ENCODE measurements around the gene RSRP1.

RSRP1 gene

DNA sequence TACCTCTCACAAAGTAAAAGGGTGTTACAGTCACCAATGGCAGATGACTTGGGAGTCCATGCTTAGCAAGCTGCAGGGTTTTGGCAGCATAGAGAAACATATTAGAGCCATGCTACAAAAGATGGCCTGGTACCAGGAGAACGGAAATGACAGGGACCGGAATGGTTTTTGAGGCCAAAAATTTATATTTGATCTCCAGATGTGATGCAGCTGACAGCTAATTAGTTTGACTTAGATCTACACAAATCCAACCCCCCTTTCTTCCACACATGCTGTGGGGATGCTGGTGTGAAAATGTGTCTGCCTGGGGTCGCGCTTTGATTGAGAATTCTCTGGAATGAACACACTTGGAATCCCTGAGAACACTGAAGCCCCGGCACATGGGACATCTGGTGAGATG lies 41.5 kb downstream of the RSRP1 start:
- in situ Hi-C loops (cut with MboI; ENCODE audit: low pct_unique_long_range_greater_than_20kb, low sequenced_read_pairs, unreplicated experiment) = loop anchor here (10.0 kb wide), 1 partner anchor 361 kb away; no protein-coding TSS in a partner anchor
- no peak for DNase-seq (ENCODE audit: low spot score)
- TF ChIP-seq, protein P1, sequence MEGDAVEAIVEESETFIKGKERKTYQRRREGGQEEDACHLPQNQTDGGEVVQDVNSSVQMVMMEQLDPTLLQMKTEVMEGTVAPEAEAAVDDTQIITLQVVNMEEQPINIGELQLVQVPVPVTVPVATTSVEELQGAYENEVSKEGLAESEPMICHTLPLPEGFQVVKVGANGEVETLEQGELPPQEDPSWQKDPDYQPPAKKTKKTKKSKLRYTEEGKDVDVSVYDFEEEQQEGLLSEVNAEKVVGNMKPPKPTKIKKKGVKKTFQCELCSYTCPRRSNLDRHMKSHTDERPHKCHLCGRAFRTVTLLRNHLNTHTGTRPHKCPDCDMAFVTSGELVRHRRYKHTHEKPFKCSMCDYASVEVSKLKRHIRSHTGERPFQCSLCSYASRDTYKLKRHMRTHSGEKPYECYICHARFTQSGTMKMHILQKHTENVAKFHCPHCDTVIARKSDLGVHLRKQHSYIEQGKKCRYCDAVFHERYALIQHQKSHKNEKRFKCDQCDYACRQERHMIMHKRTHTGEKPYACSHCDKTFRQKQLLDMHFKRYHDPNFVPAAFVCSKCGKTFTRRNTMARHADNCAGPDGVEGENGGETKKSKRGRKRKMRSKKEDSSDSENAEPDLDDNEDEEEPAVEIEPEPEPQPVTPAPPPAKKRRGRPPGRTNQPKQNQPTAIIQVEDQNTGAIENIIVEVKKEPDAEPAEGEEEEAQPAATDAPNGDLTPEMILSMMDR (IDR thresholded peaks at IDR 0.05; ENCODE audit: extremely low read depth, insufficient read depth, missing control alignments) = no peak

DNA sequence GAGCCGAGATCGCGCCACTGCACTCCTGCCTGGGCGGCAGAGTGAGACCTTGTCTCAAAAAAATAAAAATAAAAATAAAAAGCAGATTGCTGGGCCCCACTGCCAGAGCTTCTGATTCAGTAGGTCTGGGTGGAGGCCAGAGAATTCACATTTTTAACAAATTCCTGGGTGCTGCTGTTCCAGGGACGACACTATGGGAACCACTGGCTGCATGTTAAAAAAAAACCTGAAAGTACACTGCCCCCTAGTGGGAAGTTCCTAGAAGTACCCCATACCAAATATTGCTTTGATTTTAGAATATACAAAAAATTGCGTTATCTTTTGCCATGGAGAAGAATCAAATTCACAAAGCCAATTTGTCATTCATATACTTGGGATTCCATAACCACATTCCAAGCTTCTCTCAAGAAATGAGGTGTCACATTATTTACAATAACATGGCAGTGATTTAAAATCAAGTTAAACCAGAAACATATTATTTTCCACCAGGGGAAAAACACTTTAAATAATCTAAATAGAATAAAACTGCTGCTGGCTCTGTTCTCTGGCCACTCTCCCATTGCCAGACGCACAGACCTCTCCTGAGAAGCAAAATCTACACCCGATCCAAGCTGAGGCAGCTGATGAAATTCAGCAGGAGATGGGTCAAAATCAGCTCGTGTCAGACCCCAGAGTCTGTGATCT lies 42.3 kb downstream of the RSRP1 start:
- TF ChIP-seq, protein P1 (IDR thresholded peaks at IDR 0.05; ENCODE audit: extremely low read depth, insufficient read depth, missing control alignments) = peak; percentile 62
- peak; percentile 66 for DNase-seq (ENCODE audit: low spot score)
- in situ Hi-C loops (cut with MboI; ENCODE audit: low pct_unique_long_range_greater_than_20kb, low sequenced_read_pairs, unreplicated experiment) = loop anchor here (10.0 kb wide), 1 partner anchor 360 kb away; no protein-coding TSS in a partner anchor

DNA sequence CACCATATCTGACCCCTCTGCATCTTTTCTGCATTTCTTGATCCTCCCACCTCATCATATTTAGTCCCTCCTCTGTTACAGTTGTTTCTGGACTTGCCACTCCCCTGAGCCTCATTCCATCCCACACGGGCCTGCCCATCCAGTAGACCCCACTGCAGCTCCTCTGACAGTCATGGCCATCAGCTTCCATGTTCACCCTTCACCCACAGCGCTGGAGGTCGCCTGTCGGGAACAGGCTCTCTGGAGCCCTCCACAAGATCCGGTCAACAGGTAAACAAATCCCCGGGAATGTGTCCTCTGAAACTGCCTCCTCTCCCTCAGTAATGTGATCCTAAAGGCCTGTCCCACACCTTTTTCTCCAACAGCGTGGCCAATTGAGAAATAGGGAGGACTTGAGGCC lies 46.2 kb downstream of the RSRP1 start:
- DNase-seq (ENCODE audit: low spot score) = no peak
- in situ Hi-C loops (cut with MboI; ENCODE audit: low pct_unique_long_range_greater_than_20kb, low sequenced_read_pairs, unreplicated experiment) = loop anchor here (10.0 kb wide), 1 partner anchor 356 kb away; no protein-coding TSS in a partner anchor
- TF ChIP-seq, protein P1 (IDR thresholded peaks at IDR 0.05; ENCODE audit: extremely low read depth, insufficient read depth, missing control alignments) = no peak

DNA sequence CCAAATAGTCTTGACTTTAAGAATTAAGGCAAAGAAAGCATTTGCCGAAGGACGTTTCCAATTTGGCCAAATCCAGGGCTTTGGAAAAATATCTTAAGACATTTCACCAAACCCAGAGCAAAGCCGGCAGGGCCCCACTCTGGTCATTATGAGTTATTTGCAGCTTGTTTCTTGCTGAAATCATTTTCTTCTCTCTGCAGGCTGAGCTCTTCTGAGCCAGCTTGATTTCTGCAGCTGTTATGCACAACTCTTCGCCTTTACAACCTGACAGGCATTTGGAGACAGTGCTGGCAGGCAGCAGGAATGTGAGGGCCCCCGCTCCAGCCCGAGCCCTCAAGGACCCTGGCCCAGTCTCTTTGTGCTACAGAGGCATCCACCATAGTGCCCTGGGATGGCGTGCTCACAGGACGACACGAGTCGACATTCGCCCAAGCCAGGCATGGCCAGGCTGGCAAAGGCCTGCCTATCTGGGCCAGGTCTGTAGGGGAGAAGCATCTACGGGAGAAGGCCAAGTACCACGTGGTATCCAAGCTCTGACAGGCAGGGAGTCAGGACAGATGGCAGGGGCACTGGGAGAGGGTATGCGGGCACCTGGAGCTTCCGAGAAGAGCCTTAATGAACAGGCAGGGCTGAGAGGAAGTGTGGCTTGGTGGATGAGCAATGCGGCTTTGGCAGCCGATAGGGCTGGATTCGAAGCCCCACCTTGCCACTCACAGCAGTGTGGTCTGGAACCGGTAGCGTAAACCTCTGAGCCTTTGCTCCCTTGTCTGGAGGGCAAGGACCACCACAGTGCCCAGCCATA lies 47.2 kb downstream of the RSRP1 start:
- TF ChIP-seq, protein P1 (IDR thresholded peaks at IDR 0.05; ENCODE audit: extremely low read depth, insufficient read depth, missing control alignments) = no peak
- DNase-seq (ENCODE audit: low spot score) = no peak
- in situ Hi-C loops (cut with MboI; ENCODE audit: low pct_unique_long_range_greater_than_20kb, low sequenced_read_pairs, unreplicated experiment) = loop anchor here (10.0 kb wide), 1 partner anchor 355 kb away; no protein-coding TSS in a partner anchor

DNA sequence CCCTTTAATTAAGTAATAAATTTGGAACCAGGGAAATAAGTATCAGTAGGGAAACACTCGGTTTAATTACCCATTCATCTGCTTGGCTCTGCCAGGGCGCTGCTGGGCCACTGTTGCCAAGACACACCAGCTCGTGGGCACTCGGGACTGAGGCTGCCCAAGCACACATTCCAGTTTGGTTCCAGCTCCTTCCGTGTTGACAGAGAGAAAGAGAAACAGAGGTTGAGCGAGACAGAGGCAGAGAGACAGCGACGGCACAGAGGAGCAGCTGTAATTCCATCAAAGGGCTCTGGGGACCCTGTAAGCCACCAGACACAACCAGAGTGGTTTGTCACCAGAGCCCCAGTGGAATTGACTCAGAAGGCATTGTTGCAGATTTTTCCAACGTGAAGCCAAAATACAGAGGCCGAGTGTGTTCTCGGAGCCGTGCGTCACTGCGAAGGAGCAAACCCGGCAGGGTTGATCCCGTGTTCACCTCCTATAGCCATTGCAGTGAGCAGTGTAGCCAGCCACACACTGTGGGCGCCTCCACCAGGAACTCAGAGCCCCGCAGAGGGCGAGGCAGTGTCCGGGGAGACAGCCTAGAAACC lies 48.5 kb downstream of the RSRP1 start:
- DNase-seq (ENCODE audit: low spot score) = peak; percentile 53
- TF ChIP-seq, protein P1 (IDR thresholded peaks at IDR 0.05; ENCODE audit: extremely low read depth, insufficient read depth, missing control alignments) = peak; percentile 2
- in situ Hi-C loops (cut with MboI; ENCODE audit: low pct_unique_long_range_greater_than_20kb, low sequenced_read_pairs, unreplicated experiment) = no loop called here

DNA sequence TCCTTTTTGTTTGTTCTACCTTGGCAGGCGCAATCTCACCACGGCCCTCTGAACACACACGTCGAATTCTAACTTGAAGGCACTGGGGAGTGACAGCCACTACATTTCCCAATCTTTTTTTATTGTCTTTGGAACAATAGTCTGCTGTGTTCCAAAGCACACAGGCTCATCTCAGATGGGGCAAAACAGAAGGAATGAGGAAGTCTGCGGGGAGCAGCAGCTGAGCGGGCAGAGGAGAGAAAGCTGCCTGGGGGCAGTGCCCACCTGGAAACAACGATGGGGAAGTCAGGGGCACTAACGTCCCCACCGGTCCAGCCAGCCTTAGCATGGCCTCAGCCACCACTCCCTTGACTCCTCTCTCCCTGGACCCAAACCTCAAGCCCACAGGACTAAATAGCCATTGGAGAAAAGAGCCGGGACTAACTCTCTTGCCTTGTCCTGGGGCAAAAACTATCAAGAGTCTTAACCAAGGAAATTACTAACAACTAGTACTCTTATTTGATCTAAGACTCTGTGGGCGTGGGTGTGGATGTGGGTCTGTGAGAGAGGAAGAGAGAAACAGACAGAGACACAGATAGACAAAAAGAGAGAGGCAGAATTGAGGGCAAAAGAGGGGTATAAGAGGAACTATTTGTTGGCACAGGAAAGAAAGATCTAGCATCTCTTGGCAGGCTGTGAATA lies 49.1 kb downstream of the RSRP1 start:
- no peak for DNase-seq (ENCODE audit: low spot score)
- in situ Hi-C loops (cut with MboI; ENCODE audit: low pct_unique_long_range_greater_than_20kb, low sequenced_read_pairs, unreplicated experiment) = no loop called here
- TF ChIP-seq, protein P1 (IDR thresholded peaks at IDR 0.05; ENCODE audit: extremely low read depth, insufficient read depth, missing control alignments) = no peak
